ENCODE data around the gene TBC1D5.

Gene TBC1D5

GRCh38 chr3:17290894-17291293 is 451.5 kb downstream of the TBC1D5 start:
- no peak overlapping the region for H3K4me3 ChIP-seq (ENCODE audit: low read depth, low read length)
- DNase-seq (ENCODE audit: low read depth): no peak
- TF ChIP-seq CTCF (IDR thresholded peaks at IDR 0.05; ENCODE audit: control insufficient read depth, extremely low read depth, insufficient read depth): no peak

GRCh38 chr3:17288839-17289399 is 453.5 kb downstream of the TBC1D5 start:
- DNase-seq (ENCODE audit: low read depth): no peak
- no peak overlapping the region for H3K4me3 ChIP-seq (ENCODE audit: low read depth, low read length)
- no peak for TF ChIP-seq CTCF (IDR thresholded peaks at IDR 0.05; ENCODE audit: control insufficient read depth, extremely low read depth, insufficient read depth)

- TF ChIP-seq CTCF (IDR thresholded peaks at IDR 0.05; ENCODE audit: control insufficient read depth, extremely low read depth, insufficient read depth): no peak
- no peak overlapping the region for H3K4me3 ChIP-seq (ENCODE audit: low read depth, low read length)
- no peak for DNase-seq (ENCODE audit: low read depth)
Measured at GRCh38 chr3:17287006-17287689, 455.3 kb downstream of the TBC1D5 start.

- no peak for TF ChIP-seq CTCF (IDR thresholded peaks at IDR 0.05; ENCODE audit: control insufficient read depth, extremely low read depth, insufficient read depth)
- DNase-seq (ENCODE audit: low read depth): no peak
- no peak overlapping the region for H3K4me3 ChIP-seq (ENCODE audit: low read depth, low read length)
Measured at GRCh38 chr3:17278006-17278405, 464.4 kb downstream of the TBC1D5 start.

GRCh38 chr3:17266846-17267245 is 475.6 kb downstream of the TBC1D5 start:
- no peak for TF ChIP-seq CTCF (IDR thresholded peaks at IDR 0.05; ENCODE audit: control insufficient read depth, extremely low read depth, insufficient read depth)
- no peak for DNase-seq (ENCODE audit: low read depth)

GRCh38 chr3:17261627-17262369 is 480.6 kb downstream of the TBC1D5 start:
- no peak for DNase-seq (ENCODE audit: low read depth)
- no peak for TF ChIP-seq CTCF (IDR thresholded peaks at IDR 0.05; ENCODE audit: control insufficient read depth, extremely low read depth, insufficient read depth)
- no peak overlapping the region for H3K4me3 ChIP-seq (ENCODE audit: low read depth, low read length)

More at GRCh38 chr3:17266846-17267245, 475.6 kb downstream of the TBC1D5 start:
- H3K4me3 ChIP-seq (ENCODE audit: low read depth, low read length): no peak overlapping the region
